Occipital lobe (tissue), 2 donors: ENCODE data around the gene LRRC18. TPM values are rescaled to one million over a fixed set of nuclear protein-coding genes. Genes with fewer than 3 reads are reported as not detected.

Source experiments
- DNase-seq: peaks from one replicate; lab custom pipeline; 2025; lab: John Stamatoyannopoulos, UW
- total RNA-seq: library from RNA; depleted of rRNA; stranded (reverse); fragments of >200 nt; gene quantifications from one replicate; pipeline ENCODE4 v1.2.3, GENCODE V29; 2014

LRRC18 gene
- total RNA-seq, 1 donor from 2014 or later = not detected

DNA sequence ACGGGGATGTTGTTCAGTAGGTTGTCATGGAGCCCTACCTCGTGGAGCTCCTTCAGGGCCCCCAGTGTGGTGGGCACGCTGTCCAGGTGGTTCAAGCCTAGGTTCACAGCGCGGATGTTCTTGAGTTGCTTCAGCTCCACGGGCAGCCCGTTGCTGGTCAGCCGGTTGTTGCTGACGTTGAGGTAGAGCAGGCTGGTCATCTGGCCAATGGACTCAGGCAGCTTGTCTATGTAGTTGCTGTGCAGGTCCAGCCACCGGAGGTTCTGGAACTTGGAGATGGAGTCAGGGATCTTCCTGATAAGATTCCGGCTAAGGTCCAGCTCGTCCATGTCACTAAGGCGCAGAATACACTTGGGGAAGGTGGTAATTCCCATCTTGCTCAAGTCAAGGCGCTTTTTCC, 26.0 kb downstream of the LRRC18 start:
- DNase-seq = no peak

DNA sequence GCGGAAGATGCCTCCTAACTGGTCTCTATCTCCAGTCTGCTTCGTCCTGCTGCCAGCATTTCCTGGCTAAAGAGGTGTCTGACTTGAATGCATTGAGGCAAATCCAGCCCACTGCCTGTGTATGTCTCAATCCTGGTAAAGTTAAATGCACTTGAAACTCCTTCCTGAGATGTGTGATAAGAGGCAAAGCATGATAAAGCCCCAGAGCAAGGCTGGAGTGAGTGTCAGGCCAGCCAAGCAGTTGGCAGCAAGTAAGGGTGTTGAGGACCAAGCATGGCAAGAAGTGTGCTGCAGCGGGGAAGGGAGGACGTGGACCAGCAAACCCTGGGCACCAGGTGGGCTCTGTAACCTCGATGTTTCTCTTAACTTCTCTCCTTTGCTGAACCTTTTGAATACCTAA, 29.1 kb downstream of the LRRC18 start:
- DNase-seq = no peak

DNA sequence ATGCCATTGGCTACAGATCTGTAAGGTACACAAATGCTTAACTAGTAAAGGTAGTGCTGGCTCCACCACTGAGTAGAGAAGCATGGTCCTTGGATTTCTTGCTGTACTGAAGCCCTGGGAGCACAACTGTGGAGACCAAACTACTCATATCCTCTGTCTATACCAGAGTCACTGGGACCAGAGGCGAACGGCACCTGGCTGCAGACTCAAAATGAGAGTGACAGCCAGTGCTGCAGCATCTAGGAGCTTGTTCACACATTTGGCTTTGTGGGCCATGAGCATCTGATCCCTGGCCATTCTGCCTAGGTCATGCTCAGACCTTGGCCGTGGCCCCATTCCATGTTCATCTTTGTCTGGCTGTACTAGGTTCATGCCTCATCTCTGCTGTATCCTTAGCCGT, 31.9 kb downstream of the LRRC18 start:
- DNase-seq = no peak

DNA sequence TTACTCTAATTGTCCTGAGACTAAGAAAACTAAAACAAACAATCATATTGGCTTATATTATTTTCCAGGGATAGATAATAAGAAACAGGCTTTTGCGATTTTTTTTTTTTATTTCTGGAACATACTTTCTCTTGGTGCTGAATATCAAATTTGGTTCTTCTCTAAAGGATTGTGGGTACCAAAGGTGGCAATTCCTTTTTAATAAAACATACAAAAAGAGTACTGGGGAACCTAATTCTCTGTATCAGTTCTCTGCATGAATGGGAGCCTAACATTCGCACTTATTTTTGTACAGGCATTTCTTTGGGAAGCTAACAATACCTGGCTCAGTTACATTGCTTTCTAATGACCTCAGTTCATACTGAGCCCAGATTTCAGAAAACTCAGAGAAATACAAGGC, 32.8 kb downstream of the LRRC18 start:
- DNase-seq = no peak

DNA sequence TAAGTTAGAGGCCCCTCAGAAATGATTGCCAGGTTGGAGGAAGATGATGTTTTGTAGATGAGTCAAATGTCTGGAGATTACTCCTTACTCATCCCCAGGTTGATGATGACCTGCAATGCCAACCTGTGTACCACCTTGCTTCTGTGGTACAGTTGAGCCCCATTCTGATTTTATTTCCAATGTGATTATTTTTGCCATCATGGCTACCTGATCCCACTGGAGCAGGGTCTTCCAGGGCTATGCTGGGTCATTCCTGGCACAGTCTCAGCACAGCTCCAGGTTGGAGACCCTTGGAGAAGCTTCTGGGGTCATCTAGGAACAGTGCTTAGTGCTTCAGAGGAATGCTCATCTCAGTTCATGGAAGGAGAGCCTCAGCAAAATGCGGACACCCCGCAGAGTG, 34.3 kb downstream of the LRRC18 start:
- DNase-seq = no peak

DNA sequence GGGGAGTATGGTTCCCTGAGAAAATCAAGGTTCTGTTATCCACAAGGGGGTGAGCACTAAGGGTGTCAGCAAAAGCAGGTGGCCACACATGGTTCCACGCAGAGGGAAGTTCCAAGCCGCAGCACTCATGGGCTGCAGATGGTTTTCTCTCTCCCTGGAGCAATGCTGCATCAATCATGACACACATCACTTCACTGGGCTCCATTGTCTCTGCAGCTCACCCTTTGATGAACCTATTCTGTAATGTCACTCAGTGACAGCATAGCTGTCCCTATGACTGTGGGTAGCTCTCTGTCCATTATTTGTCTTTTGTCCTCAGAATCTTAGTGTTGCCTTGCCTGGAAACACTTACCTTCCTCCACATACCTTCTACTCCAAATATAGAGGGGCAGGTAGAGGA, 34.8 kb downstream of the LRRC18 start:
- no peak for DNase-seq

DNA sequence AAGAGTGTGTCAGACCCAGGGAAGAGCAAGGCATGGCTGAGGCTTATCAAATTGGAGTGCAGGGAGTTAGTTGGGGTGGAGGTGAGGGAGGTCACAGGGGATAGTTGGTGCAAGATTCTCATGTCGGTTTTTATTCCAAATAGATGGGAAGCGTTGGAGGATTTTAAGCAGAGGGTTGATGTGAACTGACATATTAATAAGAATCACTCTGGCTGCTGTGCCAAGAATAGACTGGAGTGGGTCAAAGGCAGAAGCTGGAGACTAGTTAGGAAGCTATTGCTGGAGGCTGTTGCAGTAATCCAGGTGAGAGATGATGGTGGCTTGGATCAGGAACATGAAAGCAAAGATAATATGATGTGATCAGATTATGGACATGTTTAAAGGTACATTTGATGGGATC, 36.5 kb downstream of the LRRC18 start:
- no peak for DNase-seq

DNA sequence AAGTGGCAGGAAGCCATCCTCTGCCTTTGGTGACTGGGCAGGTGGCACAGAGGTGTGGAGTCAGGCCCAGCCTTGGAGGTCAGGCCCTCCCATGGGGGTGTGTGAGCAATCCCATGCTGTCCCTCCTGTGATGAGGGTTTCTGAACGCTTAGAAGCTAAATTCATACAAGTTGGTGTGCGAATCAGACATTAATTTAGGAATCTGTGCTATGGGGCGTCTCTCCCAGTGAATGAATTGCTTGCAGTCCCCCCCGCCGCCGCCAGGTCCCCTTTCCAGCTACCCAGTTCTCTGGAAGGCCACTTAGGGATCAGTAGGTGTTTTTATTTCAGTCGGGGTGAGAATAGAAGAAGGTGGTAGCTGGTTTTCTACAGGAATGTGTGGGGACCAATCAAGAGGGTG, 37.5 kb downstream of the LRRC18 start:
- no peak for DNase-seq

DNA sequence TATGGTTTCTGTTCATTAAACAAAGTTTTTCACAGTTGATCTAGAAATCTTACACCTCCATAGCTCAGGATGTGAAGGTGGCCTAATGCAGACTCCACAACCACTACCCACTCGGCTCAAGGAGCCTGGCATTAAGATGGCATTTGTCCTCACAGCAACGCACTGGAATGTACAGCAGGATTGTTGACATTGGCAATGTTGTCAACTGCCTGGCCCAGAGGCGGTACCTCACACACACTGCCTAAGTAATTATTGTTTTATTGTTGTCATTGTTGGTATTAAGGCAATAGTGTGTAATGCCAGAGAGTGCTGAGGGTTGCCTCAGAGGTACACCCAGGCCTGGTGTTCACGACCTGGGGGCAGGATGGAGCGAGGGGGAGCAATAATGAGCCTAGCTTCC, 38.3 kb downstream of the LRRC18 start:
- no peak for DNase-seq

DNA sequence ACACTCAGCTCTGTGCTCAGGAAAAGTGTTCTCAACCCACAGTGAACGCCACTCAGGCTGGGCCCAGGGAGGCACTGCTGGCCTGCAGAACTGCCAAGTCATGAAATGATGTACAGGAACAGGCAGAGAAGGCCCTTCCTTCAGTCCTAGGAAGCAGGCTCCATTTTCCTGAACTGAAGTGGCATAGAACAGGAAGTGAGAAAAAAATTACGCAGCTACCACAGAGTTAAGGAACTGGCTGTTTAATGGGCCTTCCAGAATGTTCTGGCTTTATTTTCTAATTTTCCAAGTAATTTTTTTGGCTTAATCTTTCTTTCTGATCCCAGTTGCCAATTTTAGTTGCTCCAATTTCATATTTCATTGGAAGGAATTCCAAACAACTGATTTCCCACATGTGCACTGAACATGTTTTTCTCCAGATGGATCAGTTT, 39.3 kb downstream of the LRRC18 start:
- DNase-seq = no peak

DNA sequence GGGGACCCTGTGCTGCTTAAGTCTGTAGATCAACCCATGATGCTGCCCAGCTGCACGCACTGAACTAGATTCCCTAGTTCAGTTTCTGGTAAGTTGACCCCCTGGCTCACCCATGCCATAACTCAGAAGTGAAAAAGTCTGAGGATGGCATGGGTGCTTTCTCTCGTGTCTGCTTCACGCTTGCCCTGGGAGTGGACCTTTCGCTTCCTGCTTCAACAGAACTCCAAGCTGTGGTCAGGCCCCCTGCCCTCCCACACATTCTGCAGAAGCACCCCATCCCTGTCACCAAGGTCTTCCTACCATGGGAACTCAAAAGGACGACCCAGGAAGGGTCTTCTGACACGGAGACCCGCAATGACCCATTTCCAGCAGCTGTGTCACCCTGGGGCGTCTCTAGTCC, 39.9 kb downstream of the LRRC18 start:
- DNase-seq = no peak

DNA sequence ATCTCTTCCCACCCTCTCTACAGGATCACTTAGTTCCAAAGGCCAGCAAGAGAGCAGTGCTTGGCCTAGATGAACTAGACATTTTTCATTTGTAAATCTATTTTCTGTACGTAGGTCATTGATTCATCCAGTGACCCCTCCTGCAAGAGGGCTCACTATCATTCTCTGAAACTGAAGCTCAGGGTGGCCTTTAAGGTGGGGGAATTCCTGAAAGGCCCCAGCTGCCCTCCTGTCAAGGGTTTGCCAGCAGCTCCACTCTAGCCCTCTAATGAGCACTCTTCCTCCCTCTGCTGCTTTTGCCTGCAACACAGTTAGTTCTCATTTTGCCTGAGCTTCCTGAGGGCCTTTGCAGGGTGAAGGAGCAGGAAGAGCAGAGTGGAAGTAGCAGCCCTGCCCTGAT, 41.2 kb downstream of the LRRC18 start:
- no peak for DNase-seq

DNA sequence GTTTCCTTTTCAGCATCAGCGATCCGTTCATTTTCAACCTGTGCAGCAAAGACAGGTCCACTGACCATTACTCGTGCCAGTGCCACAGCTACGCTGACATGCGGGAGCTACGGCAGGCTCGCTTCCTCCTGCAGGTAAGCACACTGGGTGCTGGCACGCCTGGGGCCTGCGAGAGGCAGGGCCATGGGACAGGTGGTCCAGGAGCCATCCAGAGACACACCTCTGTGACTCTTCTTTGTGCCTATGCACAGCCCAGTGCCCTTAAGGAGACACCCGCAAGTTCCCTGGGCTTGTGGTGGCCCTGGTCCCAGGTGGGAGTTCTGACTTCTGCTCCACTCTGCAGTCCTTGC, 42.2 kb downstream of the LRRC18 start:
- no peak for DNase-seq

DNA sequence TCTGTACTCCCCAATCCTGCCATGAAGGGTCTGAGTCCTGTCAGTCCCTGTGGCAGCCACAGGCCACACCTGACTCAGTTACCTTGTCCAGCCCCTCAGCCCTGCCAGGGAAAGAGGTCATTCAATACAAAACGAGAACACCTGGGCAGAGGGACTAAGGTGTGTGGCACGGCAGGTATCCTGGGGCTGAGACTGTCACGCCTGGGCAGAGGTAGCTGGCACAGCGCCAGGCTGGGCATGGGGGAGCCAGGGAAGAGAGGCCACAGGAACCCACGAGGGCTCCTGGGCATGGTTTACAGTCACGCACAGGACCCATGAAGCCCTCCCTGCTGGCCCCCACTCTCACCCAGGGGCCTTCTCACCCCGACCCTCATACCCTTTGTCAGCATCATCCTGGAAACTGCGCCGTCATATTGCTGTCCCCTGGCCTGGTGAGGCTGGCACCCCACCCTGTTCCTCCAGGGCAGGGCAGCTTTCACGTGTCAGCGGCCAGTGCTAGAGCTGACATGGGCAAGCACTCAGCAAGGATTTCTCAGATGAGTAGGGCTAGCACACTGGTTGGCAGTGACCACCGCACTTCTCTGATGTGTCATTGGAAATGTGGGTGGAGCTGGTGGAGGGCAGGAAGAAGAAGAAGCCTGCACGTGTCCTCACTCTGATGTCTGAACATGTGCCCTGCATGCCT, 42.7 kb downstream of the LRRC18 start:
- DNase-seq = no peak

DNA sequence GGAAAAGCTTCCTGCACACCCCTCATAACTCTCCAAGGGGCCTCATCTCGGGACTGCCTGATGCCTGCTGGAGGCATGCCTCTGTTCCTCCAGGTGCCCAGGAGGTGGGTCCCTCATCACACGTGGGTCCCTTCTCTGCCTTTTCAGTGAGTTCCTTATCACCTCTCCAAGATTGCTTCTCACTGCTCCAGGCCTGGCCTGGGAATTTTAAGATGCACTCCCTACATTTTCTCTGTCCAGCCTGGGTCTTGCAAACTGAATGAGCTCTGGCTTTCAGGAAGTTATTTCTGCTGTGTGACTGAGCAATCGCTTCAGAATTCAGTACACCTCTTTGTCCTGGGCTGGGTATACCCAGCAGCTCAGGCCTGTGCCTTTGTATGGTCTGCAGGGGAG, 43.8 kb downstream of the LRRC18 start:
- no peak for DNase-seq

DNA sequence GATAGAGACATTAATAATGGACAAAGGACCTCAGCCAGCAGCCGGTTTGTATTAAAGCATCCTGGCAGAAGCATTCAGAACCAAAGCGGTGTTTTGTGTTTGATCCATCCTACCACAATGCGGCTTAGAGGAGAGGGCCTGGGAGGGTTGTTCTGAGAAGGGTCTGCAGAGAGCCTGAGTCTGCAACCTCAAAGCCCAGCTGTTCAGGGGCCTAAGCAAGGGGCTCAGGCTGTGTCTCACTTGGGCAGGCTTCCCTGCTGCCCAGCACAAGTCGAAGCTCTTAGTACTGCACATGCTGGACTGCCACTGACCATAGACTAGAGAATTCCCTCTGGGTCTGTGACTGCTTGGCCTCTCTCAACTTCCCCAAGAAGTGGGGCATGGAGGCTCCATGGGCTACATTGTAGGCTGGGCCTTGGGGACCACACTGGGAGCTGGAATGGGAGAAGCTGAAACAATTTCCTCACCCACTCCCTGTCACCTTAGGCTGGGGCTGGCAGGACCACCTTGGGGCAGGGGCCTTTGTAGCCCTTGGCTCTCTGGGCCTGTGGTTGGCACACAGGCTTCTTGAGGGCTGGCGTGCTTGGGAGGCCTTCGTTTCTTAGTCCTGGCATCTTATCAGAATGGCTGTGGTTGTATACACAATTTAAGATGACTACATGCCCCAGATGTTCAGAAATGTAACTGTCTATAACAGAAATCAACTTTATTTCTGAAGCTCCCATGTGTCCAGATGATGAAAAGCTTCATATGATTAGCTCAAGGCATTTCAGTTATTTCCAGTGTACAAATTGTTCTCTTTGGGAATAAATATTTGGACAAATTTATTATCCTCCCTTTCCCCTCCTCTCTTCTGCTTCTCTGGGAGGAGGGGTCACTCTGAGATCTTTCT, 44.5 kb downstream of the LRRC18 start:
- DNase-seq = no peak

DNA sequence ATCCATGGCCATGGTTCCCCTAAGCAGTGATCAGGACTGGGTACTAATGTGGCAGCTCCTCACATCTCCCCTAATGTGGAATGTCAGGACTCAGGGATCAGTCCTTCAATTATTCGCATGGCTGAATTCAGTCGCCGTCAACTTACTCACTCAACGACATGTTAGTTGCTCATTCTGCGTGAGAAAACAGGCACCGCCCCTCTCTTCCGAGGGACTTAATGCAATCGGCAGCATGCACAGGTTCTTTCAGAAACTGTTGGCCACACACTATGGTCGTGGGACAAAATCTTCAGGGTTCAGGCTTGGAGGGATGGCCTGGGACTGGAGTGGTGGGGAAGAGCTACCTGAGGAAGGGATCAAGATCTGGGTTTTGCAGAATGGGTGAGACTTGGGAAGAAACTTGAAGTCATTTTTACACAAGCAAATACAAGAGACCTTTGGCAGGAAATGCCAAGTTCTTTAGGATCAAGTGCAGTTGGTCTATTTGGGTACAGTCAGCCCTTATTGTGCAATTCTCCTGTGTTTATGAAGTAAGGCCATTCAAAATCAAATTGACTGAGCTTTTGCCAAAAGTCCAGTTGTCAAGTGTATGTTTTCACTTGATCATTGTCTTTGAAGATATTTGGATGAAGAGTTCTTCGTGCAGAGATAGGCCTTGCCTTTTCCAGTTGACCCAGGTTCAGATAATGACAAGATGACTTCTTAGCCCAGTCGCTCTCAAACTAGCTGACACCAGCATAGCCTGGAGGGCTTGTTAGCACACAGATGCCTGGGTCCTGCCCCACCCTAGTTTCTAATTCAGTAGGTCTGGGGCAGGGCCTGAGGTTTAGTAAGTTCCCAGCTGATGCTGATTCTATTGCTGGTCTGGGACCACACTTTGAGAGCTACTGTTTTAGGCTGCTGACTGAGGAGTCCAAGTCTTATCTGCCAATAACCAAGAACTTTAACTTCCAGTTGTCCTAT, 48.5 kb downstream of the LRRC18 start:
- DNase-seq = no peak

DNA sequence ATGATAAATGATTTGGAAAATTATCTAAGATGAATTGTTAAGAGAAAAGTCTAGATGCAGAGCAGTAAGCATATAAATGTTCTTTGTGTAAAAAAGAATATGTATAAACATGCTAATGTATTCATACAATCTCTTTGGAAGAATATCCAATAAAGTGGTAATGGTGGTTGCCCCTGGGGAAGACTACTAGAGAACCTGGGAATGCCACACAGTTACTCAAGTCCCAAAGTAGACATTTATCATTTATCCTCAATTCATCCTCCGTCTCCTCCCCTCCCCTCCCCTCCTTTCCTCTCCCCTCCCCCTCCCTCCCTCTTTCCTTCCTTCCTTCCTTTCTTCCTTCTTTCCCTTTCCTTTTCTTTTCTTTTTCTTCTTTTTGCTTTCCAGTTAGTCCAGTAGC, 51.7 kb downstream of the LRRC18 start:
- no peak for DNase-seq

DNA sequence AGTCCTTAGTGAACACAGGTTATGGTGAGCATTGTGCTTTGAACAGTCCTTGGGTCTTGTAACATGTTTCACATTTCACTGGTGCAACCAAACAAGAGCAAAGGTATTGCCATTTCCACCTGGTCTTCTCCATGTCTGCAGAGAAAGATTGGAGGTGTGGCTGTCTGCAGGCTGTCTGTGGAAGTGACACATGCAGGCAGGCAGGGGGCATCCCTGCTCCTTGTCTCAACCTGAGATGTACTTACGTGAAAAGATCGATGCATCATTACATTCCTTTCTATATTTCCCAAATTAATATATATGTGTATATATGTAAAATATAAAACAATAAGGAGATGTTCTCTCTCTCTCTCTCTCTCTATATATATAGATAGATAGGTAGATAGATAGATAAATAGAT, 54.3 kb downstream of the LRRC18 start:
- no peak for DNase-seq

DNA sequence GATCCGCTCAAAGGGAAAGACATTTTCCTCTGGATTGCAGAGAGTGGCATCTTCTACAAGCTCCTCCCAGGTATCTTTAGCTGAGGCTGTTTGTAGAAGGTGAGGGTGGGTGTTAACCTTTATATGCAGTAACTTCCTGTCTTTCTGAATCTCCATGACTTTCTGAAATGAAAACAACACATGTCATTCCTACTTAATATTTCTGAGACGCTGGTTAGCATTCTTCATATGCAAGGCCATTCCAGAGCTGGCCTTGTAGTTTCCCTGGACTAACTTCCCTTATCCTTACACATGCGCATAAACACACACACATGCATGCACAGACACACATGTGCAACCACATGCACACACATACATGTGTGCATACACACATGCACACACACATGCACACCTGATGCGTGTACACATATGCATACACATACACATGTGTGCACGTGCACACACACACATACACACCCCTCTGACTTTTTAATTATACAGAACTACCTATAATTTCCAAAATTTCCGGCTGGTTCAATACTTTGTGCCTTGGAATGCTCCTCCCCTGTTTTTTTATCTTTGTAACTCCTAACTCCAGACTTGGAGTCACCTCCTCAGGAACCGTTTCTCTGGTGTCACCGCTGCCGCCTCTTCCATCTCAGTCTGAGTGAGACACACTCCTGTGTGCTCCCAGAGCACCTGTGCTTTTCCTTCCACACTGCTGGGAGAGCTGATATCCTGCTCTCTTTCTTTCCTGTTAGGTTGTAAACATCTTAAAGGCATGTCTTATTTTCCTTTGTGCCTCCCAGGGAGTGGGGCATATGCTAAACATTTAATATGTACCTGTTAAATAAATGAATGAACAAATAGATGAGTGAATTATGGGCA, 55.2 kb downstream of the LRRC18 start:
- no peak for DNase-seq

DNA sequence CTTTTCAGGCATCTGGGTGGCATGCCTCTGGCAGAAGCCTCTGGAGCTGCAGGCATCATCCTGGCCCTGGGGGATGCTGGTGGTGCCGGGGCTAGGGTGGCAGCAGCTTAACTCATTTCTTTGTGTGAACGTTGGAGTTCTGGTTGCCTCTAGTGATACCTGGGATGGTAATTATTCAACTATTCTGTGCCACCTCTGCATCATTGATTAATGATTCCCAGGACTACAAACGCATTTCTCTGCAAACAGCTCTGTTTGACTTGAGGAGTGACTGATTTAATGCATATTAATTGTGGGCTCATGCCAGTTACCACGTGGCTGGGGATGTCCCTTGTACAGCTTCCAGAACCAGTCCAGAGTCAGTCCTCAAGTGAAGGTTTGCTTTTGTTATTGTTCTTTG, 55.9 kb downstream of the LRRC18 start:
- DNase-seq = no peak
